ENCODE results near the gene PIP5K1B.

The PIP5K1B gene

GRCh38 chr9:68740561-68740960, 35.5 kb downstream of the PIP5K1B start:
- Histone ChIP-seq H3K4me3 (ENCODE audit: low read length in 2 of 2) (no peak overlapping the region), H3K4ac (ENCODE audit: low read length) (no peak overlapping the region), H2BK12ac (ENCODE audit: low read length) (no peak overlapping the region), H3K23ac (ENCODE audit: low read depth, low read length, poor library complexity) (no peak overlapping the region), H3K4me1 (ENCODE audit: control insufficient read depth in 2 of 2, insufficient read depth in 1 of 2, low read depth in 1 of 2, low read length in 2 of 2) (peaks cover 0 to 7% of the 10 kb centered on the region in 2 donors), H2BK15ac (ENCODE audit: low read length) (no peak overlapping the region), H2BK120ac (ENCODE audit: low read depth, low read length) (no peak overlapping the region), H3K79me1 (ENCODE audit: low read depth, low read length) (no peaks in the 10 kb centered on the region), H3K27me3 (ENCODE audit: control insufficient read depth in 3 of 3, insufficient read depth in 3 of 3, low read depth in 1 of 3, low read length in 3 of 3) (no peaks in the 10 kb centered on the region), H3K18ac (ENCODE audit: low read length) (no peak overlapping the region), H2BK5ac (ENCODE audit: low read length) (no peak overlapping the region), H3K9me3 (replicated peaks in 1 of 2; ENCODE audit: control insufficient read depth in 2 of 2, insufficient read depth in 1 of 2, low read depth in 1 of 2, low read length in 2 of 2) (no peaks in the 10 kb centered on the region), H4K91ac (ENCODE audit: low read depth, low read length, poor library complexity) (no peak overlapping the region), H3K9ac (ENCODE audit: low read depth, low read length, poor library complexity) (no peak overlapping the region), H3K36me3 (replicated peaks in 1 of 2; ENCODE audit: control insufficient read depth in 2 of 2, insufficient read depth in 2 of 2, low read length in 2 of 2) (peaks cover 0 to 61% of the 10 kb centered on the region in 2 donors), H4K8ac (ENCODE audit: low read depth, low read length) (no peak overlapping the region), H3K14ac (ENCODE audit: low read length) (no peak overlapping the region), H2AK5ac (ENCODE audit: low read depth, low read length) (no peak overlapping the region), H3K4me2 (ENCODE audit: insufficient read depth, low read length, poor library complexity, severe bottlenecking) (no peak overlapping the region), H2AFZ (ENCODE audit: low read length) (no peak overlapping the region), H3K27ac (replicated peaks; ENCODE audit: low read length) (no peak overlapping the region)
- no CpG with 5 or more reads among the region's 4 CpGs for WGBS, 2 donors (ENCODE audit: extremely low coverage in 2 of 2, insufficient read length in 2 of 2, insufficient replicate concordance in 1 of 2)
- no peak for DNase-seq (ENCODE audit: low spot score)

- H2BK15ac ChIP-seq (ENCODE audit: low read length): no peak overlapping the region
- H3K27me3 ChIP-seq (ENCODE audit: control insufficient read depth in 3 of 3, insufficient read depth in 3 of 3, low read depth in 1 of 3, low read length in 3 of 3): no peaks in the 10 kb centered on the region
- H3K36me3 ChIP-seq (replicated peaks in 1 of 2; ENCODE audit: control insufficient read depth in 2 of 2, insufficient read depth in 2 of 2, low read length in 2 of 2): peaks cover 0 to 59% of the 10 kb centered on the region in 2 donors
- no peaks in the 10 kb centered on the region for H3K79me1 ChIP-seq (ENCODE audit: low read depth, low read length)
- no peak overlapping the region for H3K9ac ChIP-seq (ENCODE audit: low read depth, low read length, poor library complexity)
- no CpG with 5 or more reads among the region's 4 CpGs for WGBS, 2 donors (ENCODE audit: extremely low coverage in 2 of 2, insufficient read length in 2 of 2, insufficient replicate concordance in 1 of 2)
- H2AFZ ChIP-seq (ENCODE audit: low read length): no peak overlapping the region
- H3K27ac ChIP-seq (replicated peaks; ENCODE audit: low read length): no peak overlapping the region
- H2BK5ac ChIP-seq (ENCODE audit: low read length): no peak overlapping the region
- no peak overlapping the region for H2AK5ac ChIP-seq (ENCODE audit: low read depth, low read length)
- no peak overlapping the region for H3K23ac ChIP-seq (ENCODE audit: low read depth, low read length, poor library complexity)
- no peaks in the 10 kb centered on the region for H3K9me3 ChIP-seq (replicated peaks in 1 of 2; ENCODE audit: control insufficient read depth in 2 of 2, insufficient read depth in 1 of 2, low read depth in 1 of 2, low read length in 2 of 2)
- H3K4me2 ChIP-seq (ENCODE audit: insufficient read depth, low read length, poor library complexity, severe bottlenecking): no peak overlapping the region
- H3K18ac ChIP-seq (ENCODE audit: low read length): no peak overlapping the region
- H3K14ac ChIP-seq (ENCODE audit: low read length): no peak overlapping the region
- H4K8ac ChIP-seq (ENCODE audit: low read depth, low read length): no peak overlapping the region
- no peak for DNase-seq (ENCODE audit: low spot score)
- H2BK12ac ChIP-seq (ENCODE audit: low read length): no peak overlapping the region
- H2BK120ac ChIP-seq (ENCODE audit: low read depth, low read length): no peak overlapping the region
- no peak overlapping the region for H3K4me3 ChIP-seq (ENCODE audit: low read length in 2 of 2)
- no peak overlapping the region for H3K4ac ChIP-seq (ENCODE audit: low read length)
- no peak overlapping the region for H4K91ac ChIP-seq (ENCODE audit: low read depth, low read length, poor library complexity)
- H3K4me1 ChIP-seq (ENCODE audit: control insufficient read depth in 2 of 2, insufficient read depth in 1 of 2, low read depth in 1 of 2, low read length in 2 of 2): peaks cover 0 to 7% of the 10 kb centered on the region in 2 donors
Observed at GRCh38 chr9:68741234-68741633, 36.2 kb downstream of the PIP5K1B start.

DNA sequence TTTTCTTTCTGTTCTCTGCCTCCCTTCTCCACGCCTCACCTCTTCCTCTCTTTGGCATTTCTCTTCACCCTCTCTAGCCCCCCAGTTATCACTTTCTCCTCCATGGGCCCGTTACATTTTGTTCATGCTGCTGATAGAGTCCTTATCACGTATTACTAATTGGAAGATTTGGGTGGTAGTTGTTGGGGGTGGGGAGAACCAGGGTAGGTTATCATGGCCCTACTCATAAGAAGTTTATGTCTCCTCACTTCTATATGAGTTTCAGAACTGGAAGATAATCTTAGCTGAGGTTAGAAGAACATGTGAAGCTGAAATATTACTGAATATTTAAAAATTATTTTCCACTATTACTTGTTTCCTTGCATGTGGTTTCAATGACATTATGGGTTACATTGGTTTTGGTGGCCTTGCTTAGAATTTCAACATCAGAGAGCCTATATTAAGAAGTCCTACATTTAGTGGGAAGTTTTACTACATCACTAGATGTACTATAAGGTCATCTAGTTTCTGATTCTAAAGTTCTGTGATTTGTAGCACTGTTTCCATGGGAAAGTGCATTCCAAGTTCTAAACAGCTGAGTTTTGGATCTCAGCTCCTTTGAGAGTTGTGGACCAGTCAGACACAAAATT, 36.8 kb downstream of the PIP5K1B start:
- Histone ChIP-seq H3K79me1 (ENCODE audit: low read depth, low read length) (no peaks in the 10 kb centered on the region), H3K14ac (ENCODE audit: low read length) (no peak overlapping the region), H2BK5ac (ENCODE audit: low read length) (no peak overlapping the region), H3K4me1 (ENCODE audit: control insufficient read depth in 2 of 2, insufficient read depth in 1 of 2, low read depth in 1 of 2, low read length in 2 of 2) (peaks cover 0 to 7% of the 10 kb centered on the region in 2 donors), H3K4me3 (ENCODE audit: low read length in 2 of 2) (no peak overlapping the region), H3K4me2 (ENCODE audit: insufficient read depth, low read length, poor library complexity, severe bottlenecking) (no peak overlapping the region), H3K36me3 (replicated peaks in 1 of 2; ENCODE audit: control insufficient read depth in 2 of 2, insufficient read depth in 2 of 2, low read length in 2 of 2) (peaks cover 0 to 61% of the 10 kb centered on the region in 2 donors), H3K4ac (ENCODE audit: low read length) (no peak overlapping the region), H3K27me3 (ENCODE audit: control insufficient read depth in 3 of 3, insufficient read depth in 3 of 3, low read depth in 1 of 3, low read length in 3 of 3) (no peaks in the 10 kb centered on the region), H3K9me3 (replicated peaks in 1 of 2; ENCODE audit: control insufficient read depth in 2 of 2, insufficient read depth in 1 of 2, low read depth in 1 of 2, low read length in 2 of 2) (no peaks in the 10 kb centered on the region), H2BK15ac (ENCODE audit: low read length) (no peak overlapping the region), H3K18ac (ENCODE audit: low read length) (no peak overlapping the region), H4K91ac (ENCODE audit: low read depth, low read length, poor library complexity) (no peak overlapping the region), H3K27ac (replicated peaks; ENCODE audit: low read length) (no peak overlapping the region), H2AK5ac (ENCODE audit: low read depth, low read length) (no peak overlapping the region), H2AFZ (ENCODE audit: low read length) (no peak overlapping the region), H2BK12ac (ENCODE audit: low read length) (no peak overlapping the region), H3K23ac (ENCODE audit: low read depth, low read length, poor library complexity) (no peak overlapping the region), H2BK120ac (ENCODE audit: low read depth, low read length) (no peak overlapping the region), H3K9ac (ENCODE audit: low read depth, low read length, poor library complexity) (no peak overlapping the region), H4K8ac (ENCODE audit: low read depth, low read length) (no peak overlapping the region)
- DNase-seq (ENCODE audit: low spot score): no peak
- WGBS, 2 donors (ENCODE audit: extremely low coverage in 2 of 2, insufficient read length in 2 of 2, insufficient replicate concordance in 1 of 2): no CpG with 5 or more reads among the region's 3 CpGs

DNA sequence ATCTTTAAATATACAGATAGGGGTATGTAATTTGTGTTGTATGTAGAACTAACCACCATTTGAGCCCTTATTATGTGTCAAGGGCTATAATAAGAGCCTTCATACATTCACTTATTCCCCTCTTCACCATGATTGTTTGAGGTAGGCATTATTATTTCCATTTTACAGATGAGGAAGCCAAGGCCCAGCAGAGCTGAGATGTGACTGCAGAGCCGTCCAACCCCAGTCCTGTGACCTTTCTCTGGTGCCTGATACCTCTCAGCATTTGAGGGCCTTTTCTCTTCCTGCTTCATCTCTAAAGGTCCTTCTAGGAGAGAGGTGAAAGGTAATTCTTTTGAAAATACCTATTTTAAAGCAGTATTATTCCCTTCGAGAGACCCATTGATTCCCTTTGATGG, 37.3 kb downstream of the PIP5K1B start:
- no peak overlapping the region for H2BK15ac ChIP-seq (ENCODE audit: low read length)
- H2BK5ac ChIP-seq (ENCODE audit: low read length): no peak overlapping the region
- H2BK12ac ChIP-seq (ENCODE audit: low read length): no peak overlapping the region
- no peak overlapping the region for H3K27ac ChIP-seq (replicated peaks; ENCODE audit: low read length)
- no peak overlapping the region for H2AK5ac ChIP-seq (ENCODE audit: low read depth, low read length)
- H2BK120ac ChIP-seq (ENCODE audit: low read depth, low read length): no peak overlapping the region
- no peak overlapping the region for H2AFZ ChIP-seq (ENCODE audit: low read length)
- H3K14ac ChIP-seq (ENCODE audit: low read length): no peak overlapping the region
- H3K4me2 ChIP-seq (ENCODE audit: insufficient read depth, low read length, poor library complexity, severe bottlenecking): no peak overlapping the region
- H3K27me3 ChIP-seq (ENCODE audit: control insufficient read depth in 3 of 3, insufficient read depth in 3 of 3, low read depth in 1 of 3, low read length in 3 of 3): no peaks in the 10 kb centered on the region
- H4K8ac ChIP-seq (ENCODE audit: low read depth, low read length): no peak overlapping the region
- H3K36me3 ChIP-seq (replicated peaks in 1 of 2; ENCODE audit: control insufficient read depth in 2 of 2, insufficient read depth in 2 of 2, low read length in 2 of 2): peaks cover 0 to 66% of the 10 kb centered on the region in 2 donors
- DNase-seq (ENCODE audit: low spot score): no peak
- no peak overlapping the region for H3K23ac ChIP-seq (ENCODE audit: low read depth, low read length, poor library complexity)
- H3K18ac ChIP-seq (ENCODE audit: low read length): no peak overlapping the region
- no peak overlapping the region for H3K4me3 ChIP-seq (ENCODE audit: low read length in 2 of 2)
- no peak overlapping the region for H4K91ac ChIP-seq (ENCODE audit: low read depth, low read length, poor library complexity)
- H3K79me1 ChIP-seq (ENCODE audit: low read depth, low read length): no peaks in the 10 kb centered on the region
- WGBS, 2 donors (ENCODE audit: extremely low coverage in 2 of 2, insufficient read length in 2 of 2, insufficient replicate concordance in 1 of 2): no CpG with 5 or more reads among the region's 2 CpGs
- H3K4me1 ChIP-seq (ENCODE audit: control insufficient read depth in 2 of 2, insufficient read depth in 1 of 2, low read depth in 1 of 2, low read length in 2 of 2): peaks cover 0 to 7% of the 10 kb centered on the region in 2 donors
- no peak overlapping the region for H3K9ac ChIP-seq (ENCODE audit: low read depth, low read length, poor library complexity)
- H3K9me3 ChIP-seq (replicated peaks in 1 of 2; ENCODE audit: control insufficient read depth in 2 of 2, insufficient read depth in 1 of 2, low read depth in 1 of 2, low read length in 2 of 2): no peaks in the 10 kb centered on the region
- H3K4ac ChIP-seq (ENCODE audit: low read length): no peak overlapping the region
